GM19452 (cell line): ENCODE data around the gene SH2D3C.
"Not testable (repeated sequence)": the region's sequence is repeated elsewhere in the genome, so short reads cannot be mapped to it uniquely, and the experiment has no call there.

Source experiments
- ATAC-seq: cut with Tn5 transposase; IDR thresholded peaks from one replicate; pipeline ENCODE4 v1.9.1; 2021; ENCODE audit not compliant: unreplicated experiment

Gene SH2D3C

GRCh38 chr9:127767909-127768331 is 10.5 kb downstream of the SH2D3C start:
- ATAC-seq, result no peak

DNA sequence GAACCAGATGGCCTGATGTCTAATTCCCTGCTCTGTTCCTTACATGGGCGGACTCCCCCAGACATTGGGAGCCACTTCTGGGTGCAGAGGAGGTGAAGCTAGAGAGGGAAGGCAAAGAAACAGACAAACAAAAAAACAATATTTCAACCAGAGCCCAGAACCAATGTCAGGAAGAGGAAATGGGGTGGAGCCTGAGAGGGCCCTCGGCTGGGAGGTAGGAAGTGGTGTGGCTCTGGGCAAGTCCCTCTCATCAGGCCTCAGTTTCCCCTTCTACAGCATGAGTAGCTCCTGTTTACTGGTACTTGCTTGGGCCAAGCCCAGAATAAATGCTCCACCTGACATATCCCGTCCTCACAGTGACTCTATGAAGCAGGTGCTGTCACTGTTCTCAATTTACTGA is 11.1 kb downstream of the SH2D3C start:
- no peak for ATAC-seq

GRCh38 chr9:127765418-127765817 is 13.0 kb downstream of the SH2D3C start:
- ATAC-seq, result no peak

- ATAC-seq, result no peak
Observed at GRCh38 chr9:127763918-127764384, 14.5 kb downstream of the SH2D3C start.

GRCh38 chr9:127762111-127762676 is 16.3 kb downstream of the SH2D3C start:
- no peak for ATAC-seq

- ATAC-seq, result no peak
Observed at GRCh38 chr9:127761491-127761956, 16.9 kb downstream of the SH2D3C start.

DNA sequence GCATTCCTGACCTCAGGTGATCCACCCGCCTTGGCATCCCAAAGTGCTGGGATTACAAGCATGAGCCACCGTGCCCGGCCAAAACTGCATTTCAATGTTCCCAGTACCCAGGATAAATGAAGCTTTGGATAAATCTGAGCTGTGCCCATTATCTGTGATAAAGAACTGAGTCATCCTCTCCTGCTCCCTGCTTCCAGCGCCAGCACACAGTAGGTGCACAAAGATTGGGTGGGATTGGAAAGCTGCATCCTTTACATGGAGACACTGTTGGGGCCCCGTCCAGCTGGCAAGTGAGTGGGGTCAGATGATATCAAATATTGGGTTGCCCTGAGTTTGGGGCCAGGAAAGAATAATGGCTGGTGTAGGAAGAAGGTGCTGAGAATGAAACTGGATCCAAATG is 17.4 kb downstream of the SH2D3C start:
- no peak for ATAC-seq

DNA sequence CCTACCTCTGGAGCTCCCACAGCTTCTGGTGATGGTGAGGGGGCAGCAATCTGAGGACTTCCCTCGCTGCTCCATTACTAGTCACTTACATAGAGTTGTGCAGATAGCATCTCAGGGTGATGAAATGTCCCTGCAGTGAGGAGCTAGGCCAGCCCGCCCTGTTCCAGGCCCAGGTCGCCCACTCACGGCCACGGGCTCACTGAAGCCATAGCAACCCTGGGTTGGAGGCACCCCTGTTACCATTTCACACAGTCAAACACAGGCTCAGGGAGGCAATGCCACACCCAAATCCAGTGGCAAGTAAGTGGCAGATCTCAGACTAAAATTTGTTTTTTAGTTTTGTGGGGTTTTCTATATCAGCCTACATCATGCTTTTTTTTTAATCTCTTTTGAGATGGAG is 19.6 kb downstream of the SH2D3C start:
- no peak for ATAC-seq

DNA sequence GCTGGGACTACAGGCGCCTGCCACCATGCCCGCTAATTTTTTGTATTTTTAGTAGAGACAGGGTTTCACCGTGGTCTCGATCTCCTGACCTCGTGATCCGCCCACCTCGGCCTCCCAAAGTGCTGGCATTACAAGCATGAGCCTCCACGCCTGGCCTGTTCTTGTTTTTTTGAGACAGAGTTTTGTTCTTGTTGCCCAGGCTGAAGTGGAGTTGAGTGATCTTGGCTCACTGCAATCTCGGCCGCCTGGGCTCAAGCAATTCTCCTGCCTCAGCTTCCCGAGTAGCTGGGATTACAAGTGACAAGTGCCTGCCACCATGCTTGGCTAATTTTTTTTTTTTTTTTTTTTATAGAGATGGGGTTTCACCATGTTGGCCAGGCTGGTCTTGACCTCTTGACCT is 21.7 kb downstream of the SH2D3C start:
- ATAC-seq, result not testable (repeated sequence)

GRCh38 chr9:127756233-127756632 is 22.2 kb downstream of the SH2D3C start:
- no peak for ATAC-seq

DNA sequence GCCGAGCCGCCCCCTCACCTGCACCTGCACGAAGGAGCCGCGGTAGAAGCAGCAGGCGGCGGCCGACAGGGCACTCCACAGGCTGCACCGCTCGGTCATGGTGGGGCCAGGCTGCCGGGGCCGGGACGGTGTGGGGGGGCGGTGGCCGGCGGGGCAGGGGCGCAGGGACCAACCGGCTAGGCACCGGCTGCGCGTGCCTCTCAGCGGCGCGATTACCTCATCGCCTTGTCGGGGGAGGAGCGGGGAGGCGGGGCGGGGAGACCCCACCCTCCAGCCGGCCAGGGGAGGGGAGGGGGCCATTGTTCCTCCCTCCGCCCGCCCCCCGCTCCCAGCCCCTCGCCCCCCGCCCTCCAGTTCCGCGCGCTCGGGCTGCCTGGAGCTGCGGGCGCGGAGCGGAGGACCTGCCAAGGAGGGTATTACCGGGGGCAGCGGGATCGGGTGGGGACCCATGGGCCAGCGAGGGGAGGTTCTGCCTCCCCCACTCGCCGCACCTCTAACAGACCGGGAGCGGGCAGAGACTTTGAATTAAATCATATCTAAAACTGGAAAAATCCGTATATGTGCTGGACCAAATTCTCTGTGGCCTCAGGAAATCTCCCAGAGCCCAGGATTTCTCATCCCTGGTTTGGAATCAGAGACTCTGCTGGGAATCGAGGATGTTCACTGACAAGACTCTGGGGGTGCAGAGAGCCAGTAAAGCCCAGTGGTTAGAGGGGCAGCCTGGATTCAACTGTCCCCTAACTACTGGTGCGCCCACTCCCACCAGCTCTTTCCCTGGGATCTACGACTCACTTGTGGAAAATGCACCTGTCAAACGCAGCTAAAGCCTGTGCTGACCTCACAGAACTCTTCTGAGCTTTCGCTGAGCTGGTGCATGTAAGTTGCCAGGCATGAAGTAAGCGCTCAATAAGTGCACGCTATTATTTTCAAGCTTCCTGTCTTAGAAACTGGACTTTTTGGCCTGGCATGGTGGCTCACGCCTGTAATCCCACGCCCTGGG is 23.1 kb downstream of the SH2D3C start:
- ATAC-seq, result no peak

GRCh38 chr9:127754099-127755060 is 24.1 kb downstream of the SH2D3C start:
- ATAC-seq, result no peak

DNA sequence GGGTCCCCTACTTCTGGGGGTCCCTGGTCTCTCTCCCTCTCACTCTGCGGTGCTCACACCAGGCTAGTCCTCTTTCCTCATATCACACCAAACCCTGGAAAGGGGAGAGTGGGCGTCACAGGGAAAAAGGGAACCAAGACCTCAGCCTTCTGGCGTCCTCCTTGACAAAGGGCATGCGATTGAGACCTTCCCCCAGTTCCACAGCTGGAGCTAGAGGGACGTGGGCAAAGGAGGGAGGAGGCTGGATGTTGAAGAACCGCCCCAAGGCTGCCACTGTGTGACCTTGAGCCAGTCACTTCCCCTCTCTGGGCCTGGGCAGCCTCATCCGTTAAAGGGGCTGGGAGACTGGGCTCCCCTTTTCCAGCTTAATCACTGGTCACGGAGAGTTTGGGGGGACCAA is 24.8 kb downstream of the SH2D3C start:
- no peak for ATAC-seq

GRCh38 chr9:127753148-127753547 is 25.3 kb downstream of the SH2D3C start:
- no peak for ATAC-seq

DNA sequence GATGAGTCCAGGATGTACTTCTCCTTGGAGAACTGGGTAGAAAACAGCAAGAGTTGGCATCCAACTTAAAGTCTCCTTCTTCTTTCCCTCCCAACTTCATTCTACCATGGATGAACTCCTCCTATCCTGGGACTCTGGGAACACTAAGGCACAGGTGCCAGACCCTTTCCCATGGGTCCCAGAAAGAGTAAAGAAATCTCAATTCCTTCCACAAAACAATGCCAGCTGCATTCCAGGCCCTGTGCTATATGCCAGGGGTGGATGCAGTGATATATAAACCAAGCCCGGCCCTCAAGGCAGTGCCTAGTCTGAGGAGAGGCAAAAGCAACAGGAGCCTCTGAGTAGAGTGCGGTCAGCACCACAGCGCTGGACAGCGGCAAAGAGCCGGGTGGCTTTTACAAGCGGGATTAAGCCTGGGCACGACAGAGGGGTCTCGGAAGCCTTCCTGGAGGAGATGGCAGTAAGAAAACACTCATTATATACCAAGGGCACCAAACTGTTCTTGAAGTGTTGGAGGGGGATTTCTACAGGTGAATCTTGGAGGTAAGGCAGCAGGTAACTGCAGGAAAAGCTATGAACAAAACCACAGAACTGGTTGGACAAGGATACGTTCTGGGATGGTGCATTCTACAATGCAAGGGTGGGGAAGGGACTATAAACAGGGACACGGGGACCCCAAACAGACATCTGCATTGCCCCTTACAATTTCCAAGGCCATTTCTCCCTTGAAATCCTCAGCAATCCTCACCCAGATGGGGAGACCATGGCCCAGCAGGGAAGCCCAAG is 27.0 kb downstream of the SH2D3C start:
- no peak for ATAC-seq

GRCh38 chr9:127749090-127749787 is 29.2 kb downstream of the SH2D3C start:
- ATAC-seq, result no peak

- no peak for ATAC-seq
Observed at GRCh38 chr9:127746959-127747569, 31.4 kb downstream of the SH2D3C start.

GRCh38 chr9:127744398-127745110 is 33.9 kb downstream of the SH2D3C start:
- no peak for ATAC-seq
